SK-N-DZ (cell line): ENCODE results near the gene KCTD11.
"Not testable (repeated sequence)": the region's sequence is repeated elsewhere in the genome, so short reads cannot be mapped to it uniquely, and the experiment has no call there.

Experiments used
- DNase-seq: peaks from one replicate; pipeline ENCODE4 v3.0.0-alpha.2; 2015; ENCODE audit warnings: low spot score

Gene KCTD11

DNA sequence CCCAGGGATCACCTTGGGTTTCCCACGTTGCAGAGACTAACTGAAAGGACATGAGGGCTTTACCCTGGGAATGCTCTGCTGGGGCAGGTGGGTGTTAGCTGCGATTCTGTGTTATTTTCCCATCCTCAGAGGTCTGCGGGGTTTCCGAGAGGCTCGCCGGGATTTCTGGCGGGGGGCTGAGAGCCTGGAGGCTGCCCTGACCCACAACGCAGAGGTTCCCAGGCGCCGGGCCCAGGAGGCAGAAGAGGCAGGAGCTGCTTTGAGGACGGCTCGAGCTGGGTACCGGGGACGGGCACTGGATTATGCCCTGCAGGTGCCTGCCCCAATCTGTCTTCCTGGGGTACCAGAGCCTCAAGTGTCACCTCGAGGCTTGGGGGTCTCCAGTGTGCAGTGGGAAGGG is 8.7 kb upstream of the KCTD11 start:
- no peak for DNase-seq

DNA sequence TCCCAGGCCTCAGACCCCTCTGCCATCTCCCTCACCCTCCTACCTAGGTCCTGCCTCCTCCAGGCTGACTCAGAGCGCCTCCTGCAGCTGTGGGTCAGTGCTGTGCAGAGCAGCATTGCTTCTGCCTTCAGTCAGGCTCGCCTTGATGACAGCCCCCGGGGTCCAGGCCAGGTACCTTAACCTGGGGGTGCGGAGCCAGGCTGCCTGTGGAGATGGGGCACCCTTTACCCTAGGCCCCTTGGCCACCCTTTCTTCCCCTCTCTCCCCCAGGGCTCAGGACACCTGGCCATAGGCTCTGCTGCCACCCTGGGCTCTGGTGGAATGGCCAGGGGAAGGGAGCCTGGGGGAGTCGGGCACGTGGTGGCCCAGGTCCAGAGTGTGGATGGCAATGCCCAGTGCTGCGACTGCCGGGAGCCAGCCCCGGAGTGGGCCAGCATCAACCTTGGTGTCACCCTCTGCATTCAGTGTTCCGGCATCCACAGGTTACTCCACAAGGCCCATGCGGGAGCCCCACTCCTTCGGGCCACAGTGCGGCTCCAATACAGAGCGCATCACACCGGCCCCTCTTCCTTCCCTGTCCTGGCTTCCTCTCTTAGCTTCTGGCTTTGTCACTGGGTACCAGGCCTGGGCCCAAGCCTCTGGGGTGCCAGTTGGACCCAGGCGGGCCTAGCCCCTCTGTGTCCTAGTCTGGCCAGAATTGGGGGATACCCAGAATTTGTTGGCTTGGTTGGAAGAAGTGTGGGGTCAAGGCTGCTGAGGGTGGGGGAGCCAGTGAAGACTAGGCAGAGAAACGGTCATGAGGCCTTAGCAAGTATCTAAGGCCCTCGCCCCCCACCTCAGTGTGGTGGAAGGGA is 5.0 kb upstream of the KCTD11 start:
- DNase-seq = no peak

DNA sequence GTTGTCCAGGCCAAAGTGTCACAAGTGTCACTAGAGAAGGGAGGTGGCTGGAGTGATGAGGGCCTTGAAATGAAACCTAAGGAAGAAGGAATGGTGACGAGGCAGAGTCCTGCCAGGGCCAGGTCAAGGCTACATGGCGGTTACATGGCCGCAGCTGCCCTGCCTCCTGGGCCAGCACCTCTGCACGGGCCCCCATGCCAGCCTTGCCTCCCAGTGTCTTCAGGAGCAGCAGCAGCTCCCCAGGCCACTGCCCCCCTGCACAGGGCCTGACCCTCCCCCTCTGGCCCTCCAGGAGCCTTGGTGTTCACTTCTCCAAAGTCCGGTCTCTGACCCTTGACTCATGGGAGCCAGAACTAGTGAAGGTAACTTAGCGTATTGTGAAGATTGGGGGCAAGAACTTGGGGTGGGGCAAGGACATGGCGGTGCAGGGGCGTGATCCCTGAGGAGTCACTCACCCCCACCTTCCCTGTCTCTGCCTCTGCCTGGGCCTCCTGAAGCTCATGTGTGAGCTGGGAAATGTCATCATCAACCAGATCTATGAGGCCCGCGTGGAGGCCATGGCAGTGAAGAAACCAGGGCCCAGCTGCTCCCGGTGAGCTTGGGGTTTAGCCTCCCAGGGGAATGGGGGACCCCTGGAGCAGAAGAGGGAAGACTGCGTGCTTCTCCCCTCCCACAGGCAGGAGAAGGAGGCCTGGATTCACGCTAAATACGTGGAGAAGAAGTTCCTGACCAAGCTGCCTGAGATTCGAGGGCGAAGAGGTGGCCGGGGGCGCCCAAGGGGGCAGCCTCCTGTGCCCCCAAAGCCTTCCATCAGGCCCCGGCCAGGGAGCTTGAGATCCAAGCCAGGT is 4.1 kb upstream of the KCTD11 start:
- DNase-seq = no peak

DNA sequence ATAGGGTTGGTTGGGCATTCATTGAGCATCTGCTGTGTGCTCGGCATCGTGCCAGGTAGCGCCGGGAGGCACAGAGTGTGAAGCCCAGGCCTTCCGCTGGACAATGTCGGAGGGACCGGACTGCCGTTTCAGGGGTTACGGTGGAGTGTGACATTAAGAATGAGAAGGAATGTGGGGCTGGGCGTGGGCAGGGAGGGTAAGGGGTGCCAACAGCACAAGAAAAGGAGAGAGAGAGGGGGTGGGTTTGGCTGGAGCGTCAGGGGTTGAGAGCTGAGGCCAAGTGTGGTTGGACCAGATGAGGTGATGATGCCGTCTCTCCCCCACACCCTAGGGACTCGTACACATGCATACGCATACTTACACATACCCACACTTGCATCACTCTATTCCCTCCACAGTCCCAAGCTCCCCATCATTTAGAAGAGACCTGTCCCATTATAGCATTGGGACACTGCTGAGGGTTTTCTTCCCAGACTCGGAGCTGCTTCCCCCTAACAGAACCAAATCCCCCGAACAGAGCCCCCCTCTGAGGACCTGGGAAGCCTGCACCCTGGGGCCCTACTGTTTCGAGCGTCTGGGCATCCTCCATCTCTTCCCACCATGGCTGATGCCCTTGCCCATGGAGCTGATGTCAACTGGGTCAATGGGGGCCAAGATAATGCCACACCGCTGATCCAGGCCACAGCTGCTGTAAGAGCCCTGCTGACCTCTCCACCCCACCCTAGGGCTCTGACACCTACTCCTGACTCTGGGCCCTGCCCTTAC is 3.3 kb upstream of the KCTD11 start:
- DNase-seq = no peak

DNA sequence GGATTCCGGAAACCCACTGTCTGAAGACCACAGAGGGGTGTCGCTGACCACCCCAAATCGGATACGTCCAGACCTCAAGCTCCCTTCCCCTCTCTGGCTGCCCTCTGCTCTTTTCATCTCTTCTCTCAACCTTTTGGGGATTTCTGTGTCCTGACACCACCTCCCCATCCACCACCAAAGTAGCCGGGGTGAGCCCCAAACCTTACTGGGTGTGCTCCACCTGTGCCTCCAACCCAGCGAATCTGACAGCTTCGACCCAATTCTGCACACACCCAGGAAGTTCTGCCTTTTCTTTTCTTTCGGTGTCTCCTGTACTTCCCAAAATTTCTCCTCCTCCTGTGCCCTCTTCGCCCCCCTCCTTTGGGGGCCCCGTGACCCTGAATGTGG is 534 bp downstream of the KCTD11 start:
- no peak for DNase-seq

DNA sequence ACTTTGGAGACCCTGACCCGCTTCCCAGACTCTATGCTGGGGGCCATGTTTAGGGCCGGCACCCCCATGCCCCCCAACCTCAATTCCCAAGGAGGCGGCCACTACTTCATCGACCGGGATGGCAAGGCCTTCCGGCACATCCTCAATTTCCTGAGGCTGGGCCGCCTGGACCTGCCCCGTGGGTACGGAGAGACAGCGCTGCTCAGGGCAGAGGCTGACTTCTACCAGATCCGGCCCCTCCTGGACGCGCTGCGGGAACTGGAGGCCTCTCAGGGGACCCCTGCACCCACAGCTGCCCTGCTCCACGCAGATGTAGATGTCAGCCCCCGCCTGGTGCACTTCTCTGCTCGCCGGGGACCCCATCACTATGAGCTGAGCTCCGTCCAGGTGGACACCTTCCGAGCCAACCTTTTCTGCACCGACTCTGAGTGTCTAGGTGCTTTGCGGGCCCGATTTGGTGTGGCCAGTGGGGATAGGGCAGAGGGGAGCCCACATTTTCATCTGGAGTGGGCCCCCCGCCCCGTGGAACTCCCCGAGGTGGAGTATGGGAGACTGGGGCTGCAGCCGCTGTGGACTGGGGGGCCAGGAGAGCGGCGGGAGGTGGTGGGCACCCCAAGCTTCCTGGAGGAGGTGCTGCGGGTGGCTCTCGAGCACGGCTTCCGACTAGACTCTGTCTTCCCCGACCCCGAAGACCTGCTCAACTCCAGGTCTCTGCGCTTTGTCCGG is 1.1 kb downstream of the KCTD11 start:
- DNase-seq = no peak

DNA sequence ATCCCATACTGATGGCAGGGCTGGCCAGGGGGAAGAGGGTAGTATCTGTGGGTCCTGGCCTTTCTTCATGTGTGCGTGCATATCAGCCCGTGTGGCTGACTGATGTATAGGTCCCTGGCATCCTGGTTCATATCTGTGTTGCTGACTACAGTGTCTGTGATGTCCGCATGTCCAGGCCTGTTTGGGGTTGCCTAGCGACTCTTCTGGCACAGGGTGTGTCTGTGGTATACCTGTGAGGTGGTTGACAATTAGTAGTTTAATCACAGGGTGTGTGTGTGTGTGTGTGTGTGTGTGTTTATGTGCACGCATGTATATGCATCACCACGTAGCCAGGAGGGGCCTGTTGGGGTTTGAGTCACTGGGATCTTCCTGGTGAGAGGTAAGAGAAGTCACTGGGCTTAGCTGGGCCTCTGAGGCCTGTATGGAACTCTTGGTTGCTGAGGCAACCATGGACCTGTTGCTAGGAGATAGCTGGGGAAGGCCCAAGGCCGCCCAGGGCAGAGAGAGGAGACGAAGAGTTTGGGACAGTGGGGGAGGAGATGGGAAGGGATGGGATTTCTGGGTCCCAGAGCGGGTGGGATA is 2.4 kb downstream of the KCTD11 start:
- no peak for DNase-seq

DNA sequence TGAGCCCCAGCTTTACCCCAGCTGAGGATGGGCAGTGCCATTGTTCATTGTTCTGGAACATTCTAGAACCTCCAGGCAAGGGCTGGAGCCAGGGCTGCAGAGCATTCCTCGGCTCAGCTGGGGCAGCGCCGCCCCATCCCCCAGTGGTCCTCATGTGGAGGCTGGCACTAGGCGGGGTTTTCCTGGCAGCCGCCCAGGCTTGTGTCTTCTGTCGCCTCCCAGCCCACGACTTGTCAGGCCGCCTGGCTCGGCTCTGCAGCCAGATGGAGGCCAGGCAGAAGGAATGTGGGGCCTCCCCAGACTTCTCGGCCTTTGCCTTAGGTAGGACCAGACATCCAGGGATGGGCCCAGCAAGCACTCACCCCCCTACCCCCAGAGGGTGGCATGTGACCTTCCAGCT is 3.1 kb downstream of the KCTD11 start, which contains the start of gene TMEM95:
TMEM95 (plus strand) TSS at position 104 of the 400 bp plus-strand sequence; CDS start at position 153, 49 bp downstream.
- DNase-seq = no peak

DNA sequence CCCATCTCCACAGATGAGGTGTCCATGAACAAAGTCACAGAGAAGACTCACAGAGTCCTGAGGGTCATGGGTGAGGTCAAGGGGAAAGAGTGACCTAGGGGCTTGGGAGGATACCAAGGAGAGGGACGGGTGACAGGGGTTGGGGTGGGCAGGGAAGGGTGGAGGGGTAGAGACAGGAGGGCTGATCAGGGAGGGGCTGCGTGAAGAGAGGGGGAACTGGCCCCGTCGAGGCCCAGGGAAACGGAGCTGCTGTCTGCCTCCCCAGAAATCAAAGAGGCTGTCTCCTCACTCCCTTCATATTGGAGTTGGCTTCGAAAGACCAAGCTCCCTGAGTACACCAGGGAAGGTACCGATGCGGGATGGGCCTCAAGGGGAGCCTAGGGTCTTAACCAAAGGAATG is 3.6 kb downstream of the KCTD11 start:
- DNase-seq = no peak

DNA sequence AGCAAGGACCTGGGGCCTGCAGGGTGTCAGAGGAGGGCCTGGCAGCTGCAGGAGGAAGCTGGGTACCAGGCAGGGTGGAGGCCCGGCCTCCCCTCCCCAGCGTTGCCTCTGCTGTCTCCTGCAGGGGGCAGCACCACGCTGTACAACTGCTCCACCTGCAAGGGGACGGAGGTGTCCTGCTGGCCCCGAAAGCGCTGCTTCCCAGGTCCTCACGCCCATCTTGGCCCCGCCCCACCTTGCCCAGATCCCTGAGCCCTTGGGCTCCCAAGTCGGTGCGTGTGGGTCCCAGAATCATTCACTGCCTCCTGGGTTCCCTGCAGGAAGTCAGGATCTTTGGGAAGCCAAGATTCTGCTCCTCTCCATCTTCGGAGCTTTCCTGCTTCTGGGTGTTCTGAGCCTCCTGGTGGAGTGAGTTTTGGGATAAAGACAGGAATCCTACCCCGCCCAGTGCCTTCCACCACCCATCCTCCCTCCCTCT is 4.1 kb downstream of the KCTD11 start:
- DNase-seq = peak; percentile 83

DNA sequence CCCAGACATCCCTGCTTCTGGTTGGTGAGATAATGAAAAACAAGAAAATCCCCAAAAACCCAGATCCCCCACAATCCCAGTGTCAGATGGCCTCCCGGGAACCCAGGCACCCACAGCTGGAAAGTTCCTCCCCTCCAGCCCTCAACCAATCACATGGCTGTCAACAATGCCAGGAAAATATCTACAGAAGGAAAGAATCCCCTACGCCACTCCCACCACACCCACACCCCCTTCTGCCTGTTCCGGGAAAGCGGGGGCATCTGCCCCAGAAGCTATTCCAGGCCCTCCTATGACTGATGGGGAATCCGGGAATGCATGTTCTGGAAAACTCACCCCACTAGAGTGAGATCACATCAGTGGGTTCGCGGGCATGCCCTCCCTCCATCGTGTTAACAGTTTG is 4.8 kb downstream of the KCTD11 start:
- no peak for DNase-seq

DNA sequence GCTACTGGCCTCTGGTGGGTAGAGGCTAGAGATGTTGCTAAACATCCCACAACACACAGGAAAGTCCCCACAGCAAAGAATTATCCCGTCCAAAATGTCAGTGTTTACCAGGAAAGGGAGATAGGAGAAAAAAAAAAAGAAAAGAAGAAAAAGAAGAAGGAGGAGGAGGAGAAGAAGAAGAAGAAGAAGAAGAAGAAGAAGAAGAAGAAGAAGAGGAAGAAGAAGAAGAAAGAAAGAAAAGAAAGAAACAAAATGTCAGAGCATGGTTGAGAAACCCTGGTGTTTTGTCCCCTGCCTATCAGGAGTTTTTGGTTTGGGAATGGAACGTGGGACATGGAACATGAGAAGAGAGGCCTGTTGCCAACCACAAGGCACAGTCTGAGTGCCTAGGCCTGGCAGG is 5.4 kb downstream of the KCTD11 start:
- DNase-seq = no peak

DNA sequence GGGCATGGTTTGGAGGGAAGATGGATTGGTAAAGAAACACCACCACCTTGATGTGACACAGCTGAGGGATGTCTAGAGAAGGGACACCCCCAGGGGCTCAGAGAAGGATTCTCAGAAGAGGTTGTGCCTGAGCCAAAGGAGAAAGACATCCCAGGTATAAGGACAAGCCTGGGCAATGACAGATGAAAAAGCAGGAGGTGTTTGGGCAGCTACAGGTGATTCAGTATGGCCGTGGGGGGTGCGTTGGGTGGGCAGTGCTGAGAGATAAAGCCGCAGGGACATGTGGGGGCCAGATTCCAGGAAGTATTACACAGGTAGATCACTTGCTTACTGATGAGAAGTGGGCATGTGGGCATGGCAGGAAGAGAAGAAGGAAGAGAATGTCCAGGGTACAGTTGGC is 9.9 kb downstream of the KCTD11 start:
- DNase-seq = no peak

DNA sequence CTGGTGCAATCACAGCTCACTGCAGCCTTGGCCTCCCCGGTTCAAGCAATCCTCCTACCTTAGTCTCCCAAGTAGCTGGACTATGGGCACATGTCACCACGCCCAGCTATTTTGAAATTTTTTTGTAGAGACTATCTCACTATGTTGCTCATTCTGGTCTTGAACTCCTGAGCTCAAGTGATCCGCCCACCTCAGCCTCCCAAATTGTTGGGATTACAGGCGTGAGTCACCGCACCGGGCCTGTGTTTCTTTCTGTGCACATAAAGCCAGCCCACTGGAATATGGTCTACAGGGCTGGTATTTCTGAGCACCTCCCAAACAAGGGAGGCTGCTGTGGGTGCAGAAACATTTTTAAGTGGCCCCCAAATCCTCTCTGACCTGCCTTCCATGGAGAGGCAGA is 11.3 kb downstream of the KCTD11 start:
- no peak for DNase-seq

DNA sequence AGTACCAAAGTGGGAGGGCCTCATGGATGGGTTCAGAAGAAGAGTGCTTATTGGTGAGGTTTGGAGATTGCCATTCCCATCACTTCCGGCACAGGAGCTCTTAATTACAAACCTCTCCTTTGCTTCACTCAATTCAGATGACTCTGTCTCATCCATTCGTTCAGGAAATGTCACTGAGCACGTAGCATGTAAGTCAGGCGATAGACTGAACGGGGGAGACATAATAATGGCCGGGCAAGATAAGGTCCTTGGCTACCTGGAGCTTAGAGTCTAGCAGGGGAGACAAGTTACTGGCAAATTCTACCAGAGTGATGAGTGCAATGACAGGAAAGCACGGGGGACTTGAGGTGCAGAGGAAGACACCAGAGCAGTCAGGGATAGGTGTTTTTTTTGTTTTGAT is 14.0 kb downstream of the KCTD11 start:
- DNase-seq = not testable (repeated sequence)

DNA sequence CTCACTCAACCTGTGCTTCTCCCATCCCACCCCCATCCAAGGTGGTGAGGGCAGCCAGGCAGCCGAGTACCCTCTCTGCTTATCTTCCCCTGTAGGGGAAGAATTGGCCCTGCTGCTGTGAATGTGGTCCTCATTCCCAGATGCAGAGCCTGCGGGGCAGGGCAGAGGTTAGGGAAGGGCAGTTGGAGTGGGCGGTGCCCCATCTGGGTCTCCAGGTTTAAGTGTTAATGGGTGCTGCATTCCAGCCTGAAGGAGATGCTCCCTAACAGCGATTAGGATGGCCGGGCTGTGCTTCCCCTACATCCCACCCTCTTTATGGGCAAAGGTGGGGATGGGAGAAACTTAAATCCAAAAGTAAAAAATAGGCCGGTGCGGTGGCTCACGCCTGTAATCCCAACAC is 15.1 kb downstream of the KCTD11 start:
- DNase-seq = no peak

DNA sequence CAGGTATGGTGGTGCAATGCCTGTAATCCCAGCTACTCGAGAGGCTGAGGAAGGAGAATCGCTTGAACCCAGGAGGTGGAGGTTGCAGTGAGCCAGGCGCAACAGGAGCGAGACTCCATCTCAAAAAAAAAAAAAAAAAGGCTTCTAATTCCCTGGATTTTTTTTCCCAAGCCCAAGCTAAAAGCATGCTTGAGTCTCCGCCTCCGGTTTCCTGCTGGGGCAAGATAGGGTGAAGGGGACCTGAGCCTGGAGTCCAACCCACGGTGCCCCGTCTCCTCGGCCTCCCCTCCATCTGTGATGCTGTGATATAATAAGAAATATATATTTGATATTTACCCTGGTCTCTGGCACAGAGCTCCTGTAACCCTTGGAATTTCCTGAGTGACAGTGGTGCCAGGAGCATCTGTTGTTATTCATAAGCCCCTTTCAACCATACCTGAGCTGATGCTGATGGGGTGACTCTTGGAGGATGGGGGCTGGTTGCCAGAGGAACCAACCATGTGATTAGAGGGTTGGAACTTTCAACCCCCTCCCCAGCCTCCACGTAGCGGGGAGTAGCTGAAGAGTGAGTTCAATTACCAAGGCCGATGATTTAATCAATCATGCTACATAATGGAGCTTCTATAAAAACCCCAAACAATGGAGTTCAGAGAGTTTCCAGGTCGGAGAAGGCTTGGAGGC is 16.1 kb downstream of the KCTD11 start:
- no peak for DNase-seq

DNA sequence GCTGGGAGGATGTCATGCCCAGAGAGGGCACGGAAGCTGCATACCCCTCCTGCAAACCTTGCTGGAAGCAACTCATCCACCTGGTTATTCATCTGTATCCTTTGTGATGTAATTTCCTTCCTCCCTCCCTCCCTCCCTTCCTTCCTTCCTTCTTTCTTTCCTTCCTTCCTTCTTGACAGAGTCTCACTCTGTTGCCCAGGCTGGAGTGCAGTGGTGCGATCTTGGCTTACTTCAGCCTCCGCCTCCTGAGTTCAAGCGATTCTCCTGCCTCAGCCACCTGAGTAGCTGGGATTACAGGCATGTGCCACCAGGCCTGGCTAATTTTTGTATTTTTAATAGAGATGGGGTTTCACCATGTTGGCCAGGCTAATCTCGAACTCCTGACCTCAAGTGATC is 16.6 kb downstream of the KCTD11 start:
- not testable (repeated sequence) for DNase-seq

DNA sequence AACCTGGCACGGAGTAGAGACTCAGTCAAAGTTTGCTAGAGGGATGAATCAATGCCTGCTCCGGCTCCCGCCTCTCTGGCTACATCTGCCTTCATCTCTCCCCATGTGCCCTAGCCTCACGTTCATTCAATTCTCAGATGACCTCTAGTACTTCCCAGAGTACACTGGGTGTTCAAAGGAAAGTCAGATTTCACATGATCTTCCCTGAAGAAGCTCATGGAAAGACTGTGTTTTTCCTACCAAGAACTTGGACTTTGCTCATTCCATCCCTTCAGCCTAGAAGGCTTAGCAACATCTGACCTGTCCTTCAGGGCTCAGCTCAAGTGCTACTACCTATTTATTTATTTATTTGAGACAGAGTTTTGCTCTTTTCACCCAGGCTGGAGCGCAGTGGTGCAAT is 17.9 kb downstream of the KCTD11 start:
- DNase-seq = no peak

DNA sequence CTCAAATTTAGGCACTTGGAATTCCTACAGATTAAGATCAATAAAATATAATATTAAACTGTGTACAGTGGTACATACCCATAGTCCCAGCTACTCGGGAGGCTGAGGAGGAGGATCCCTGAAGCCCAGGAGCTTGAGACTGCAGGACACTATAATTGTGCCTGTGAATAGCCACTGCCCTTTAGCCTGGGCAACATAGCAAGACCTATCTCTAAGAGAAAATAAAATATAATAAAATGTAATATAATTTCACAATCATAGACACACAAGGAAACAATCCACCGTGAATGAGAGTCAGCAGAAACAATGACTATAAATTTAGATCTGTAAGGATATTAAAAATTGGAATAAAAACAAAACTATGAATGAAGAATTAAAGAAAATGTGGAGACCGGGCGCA is 18.9 kb downstream of the KCTD11 start:
- no peak for DNase-seq
